Measurements from ENCODE around the gene CCL13. TPM values are rescaled to one million over a fixed set of nuclear protein-coding genes. Genes with fewer than 3 reads are reported as not detected.
"Not testable (repeated sequence)": the region's sequence is repeated elsewhere in the genome, so short reads cannot be mapped to it uniquely, and the experiment has no call there.

CCL13 gene
- not detected in 2 replicates for total RNA-seq (2012; rRNA removed)

DNA sequence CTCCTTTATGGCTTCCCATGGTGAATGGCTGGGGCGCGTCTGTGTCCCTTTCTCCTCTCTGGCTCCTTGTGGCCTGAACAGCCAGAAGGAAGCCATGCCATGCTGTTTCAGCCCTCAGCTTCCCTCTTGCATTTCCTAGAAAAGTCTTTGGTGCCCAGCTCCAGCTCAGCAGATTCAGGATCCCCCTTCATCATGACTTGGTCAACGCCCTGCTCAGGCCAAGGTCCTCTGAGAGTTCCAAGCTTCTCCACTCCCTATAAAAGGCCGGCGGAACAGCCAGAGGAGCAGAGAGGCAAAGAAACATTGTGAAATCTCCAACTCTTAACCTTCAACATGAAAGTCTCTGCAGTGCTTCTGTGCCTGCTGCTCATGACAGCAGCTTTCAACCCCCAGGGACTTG is at the start of gene CCL13:
CCL13 (plus strand) TSS at position 287 of the 400 bp plus-strand sequence; CDS start at position 334, 47 bp downstream.
- H3K4me3 ChIP-seq (ENCODE audit: low read length), result no peak within 1 kb of the TSS
- no peak within 1 kb of the TSS for H3K9ac ChIP-seq (ENCODE audit: low read depth, low read length)

DNA sequence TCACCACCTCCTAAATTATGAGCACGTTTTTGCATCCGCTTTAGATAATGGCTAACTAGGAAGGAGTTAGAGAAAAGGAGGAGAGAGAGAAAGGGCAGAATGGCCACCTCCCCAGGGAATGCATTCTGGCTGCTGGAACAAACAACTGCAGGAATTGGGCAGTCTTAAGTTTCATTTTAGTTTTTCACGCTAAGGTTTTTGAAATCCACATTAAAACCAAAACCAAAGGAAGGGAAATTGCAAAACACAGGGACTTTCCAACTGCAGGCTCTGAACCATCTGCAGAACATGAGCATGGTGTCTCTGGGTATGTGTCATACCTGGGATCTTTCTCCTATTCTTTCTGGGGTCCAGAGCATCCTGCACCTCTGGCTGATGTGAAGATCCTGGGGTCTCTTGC is 49.2 kb upstream of the CCL13 start:
- H3K27me3 ChIP-seq (ENCODE audit: control insufficient read depth, insufficient read depth, low read length), result no peaks in the 10 kb centered on the region
- H3K4me3 ChIP-seq (ENCODE audit: low read length), result no peak overlapping the region
- H3K9ac ChIP-seq (ENCODE audit: low read depth, low read length), result no peak overlapping the region
- no peaks in the 10 kb centered on the region for H3K9me3 ChIP-seq (replicated peaks; ENCODE audit: low read length)
- H3K4me2 ChIP-seq (ENCODE audit: low read length), result no peak overlapping the region
- H3K36me3 ChIP-seq (ENCODE audit: insufficient read depth, low read length), result no peaks in the 10 kb centered on the region
- no peaks in the 10 kb centered on the region for H3K4me1 ChIP-seq (ENCODE audit: control insufficient read depth, insufficient read depth, low read length)

More for the DNA sequence above, at the start of gene CCL13:
- H3K36me3 ChIP-seq (ENCODE audit: insufficient read depth, low read length), result no peaks in the 10 kb centered on the region
- H3K4me1 ChIP-seq (ENCODE audit: control insufficient read depth, insufficient read depth, low read length), result no peaks in the 10 kb centered on the region
- no peaks in the 10 kb centered on the region for H3K27me3 ChIP-seq (ENCODE audit: control insufficient read depth, insufficient read depth, low read length)
- H3K9me3 ChIP-seq (replicated peaks; ENCODE audit: low read length), result no peaks in the 10 kb centered on the region
- H3K4me2 ChIP-seq (ENCODE audit: low read length), result no peak within 1 kb of the TSS

DNA sequence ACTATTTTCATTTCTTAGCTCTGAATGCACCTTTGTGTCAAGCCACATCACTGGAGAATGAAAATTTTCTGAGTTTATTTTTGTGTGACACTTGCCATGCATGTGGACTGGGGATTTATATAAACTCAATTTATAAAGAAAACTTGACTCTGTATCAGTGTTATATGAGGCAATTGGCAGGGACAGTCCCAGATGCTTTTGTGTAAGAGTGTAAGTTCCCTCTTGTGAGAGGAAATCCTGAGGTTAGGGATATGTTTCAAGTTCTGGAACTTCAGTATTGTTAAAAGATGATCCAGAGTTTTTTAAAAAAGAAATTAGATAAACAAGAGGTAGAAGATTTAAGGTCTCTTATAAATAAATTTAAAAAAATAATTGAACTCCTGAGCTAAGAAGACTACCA is 47.9 kb upstream of the CCL13 start:
- no peaks in the 10 kb centered on the region for H3K4me1 ChIP-seq (ENCODE audit: control insufficient read depth, insufficient read depth, low read length)
- H3K9me3 ChIP-seq (replicated peaks; ENCODE audit: low read length), result no peaks in the 10 kb centered on the region
- H3K4me2 ChIP-seq (ENCODE audit: low read length), result no peak overlapping the region
- H3K27me3 ChIP-seq (ENCODE audit: control insufficient read depth, insufficient read depth, low read length), result no peaks in the 10 kb centered on the region
- H3K36me3 ChIP-seq (ENCODE audit: insufficient read depth, low read length), result no peaks in the 10 kb centered on the region
- no peak overlapping the region for H3K4me3 ChIP-seq (ENCODE audit: low read length)
- no peak overlapping the region for H3K9ac ChIP-seq (ENCODE audit: low read depth, low read length)

DNA sequence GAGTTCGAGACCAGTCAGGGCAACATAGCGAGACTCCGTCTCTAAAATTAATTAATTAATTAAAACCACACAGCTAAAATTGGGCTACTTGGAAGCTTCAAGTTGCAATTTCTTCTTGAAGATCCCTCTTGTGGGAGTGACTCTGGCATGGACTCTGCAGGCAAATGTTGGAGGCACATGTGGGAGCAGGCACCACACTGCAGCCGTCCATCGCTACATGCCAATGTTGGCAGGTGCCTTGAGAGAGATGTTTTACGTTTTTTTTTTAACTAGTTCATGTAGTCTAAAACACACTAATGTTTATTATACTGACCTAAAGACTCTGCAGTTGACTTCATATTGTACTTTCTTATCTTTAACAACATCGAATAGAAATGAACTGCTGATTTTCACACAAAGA is 45.0 kb upstream of the CCL13 start:
- no peak overlapping the region for H3K9ac ChIP-seq (ENCODE audit: low read depth, low read length)
- no peaks in the 10 kb centered on the region for H3K27me3 ChIP-seq (ENCODE audit: control insufficient read depth, insufficient read depth, low read length)
- H3K9me3 ChIP-seq (replicated peaks; ENCODE audit: low read length), result no peaks in the 10 kb centered on the region
- H3K4me3 ChIP-seq (ENCODE audit: low read length), result no peak overlapping the region
- H3K36me3 ChIP-seq (ENCODE audit: insufficient read depth, low read length), result no peaks in the 10 kb centered on the region
- peaks cover 4% of the 10 kb centered on the region for H3K4me1 ChIP-seq (ENCODE audit: control insufficient read depth, insufficient read depth, low read length)
- H3K4me2 ChIP-seq (ENCODE audit: low read length), result no peak overlapping the region

DNA sequence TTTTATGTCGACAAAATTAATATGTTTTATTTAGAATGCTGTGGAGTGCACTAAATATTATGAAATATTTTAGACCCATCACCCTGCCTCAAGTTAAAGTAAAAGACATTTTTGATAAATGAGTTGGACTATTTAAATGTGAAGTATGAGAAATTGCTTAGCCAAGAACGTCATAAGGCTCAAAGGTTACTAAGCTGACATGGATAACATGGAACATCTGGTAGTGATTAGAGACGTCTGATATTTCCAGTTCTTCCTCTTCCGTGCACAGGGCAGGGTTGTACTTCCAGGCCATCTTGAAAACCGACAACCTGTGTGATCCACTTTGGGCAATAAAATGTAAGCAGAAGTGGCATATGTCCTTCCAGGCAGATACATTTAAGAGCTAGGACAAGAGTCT is 44.2 kb upstream of the CCL13 start:
- H3K4me1 ChIP-seq (ENCODE audit: control insufficient read depth, insufficient read depth, low read length), result peaks cover 4% of the 10 kb centered on the region
- no peak overlapping the region for H3K9ac ChIP-seq (ENCODE audit: low read depth, low read length)
- no peaks in the 10 kb centered on the region for H3K9me3 ChIP-seq (replicated peaks; ENCODE audit: low read length)
- H3K4me2 ChIP-seq (ENCODE audit: low read length), result no peak overlapping the region
- H3K4me3 ChIP-seq (ENCODE audit: low read length), result no peak overlapping the region
- H3K27me3 ChIP-seq (ENCODE audit: control insufficient read depth, insufficient read depth, low read length), result no peaks in the 10 kb centered on the region
- no peaks in the 10 kb centered on the region for H3K36me3 ChIP-seq (ENCODE audit: insufficient read depth, low read length)

DNA sequence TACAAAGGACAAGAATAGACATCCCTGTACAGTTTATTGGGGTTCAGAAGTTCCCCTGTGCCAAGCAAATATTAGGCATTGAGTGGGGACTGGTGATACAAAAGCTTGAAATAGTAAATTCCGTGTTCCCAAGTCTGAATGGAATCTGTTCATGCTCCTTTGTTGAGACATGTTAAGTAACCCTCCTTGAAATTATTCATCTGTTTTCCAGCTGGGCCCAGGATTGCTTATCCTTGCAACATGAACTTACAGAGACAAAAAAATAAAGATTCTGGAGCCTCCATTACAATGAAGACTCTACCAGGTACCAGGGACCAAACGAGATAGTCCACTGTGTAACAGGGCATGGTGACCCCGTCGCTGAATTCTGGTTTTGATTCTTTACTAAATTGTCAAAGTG is 43.1 kb upstream of the CCL13 start:
- Histone ChIP-seq H3K4me1 (ENCODE audit: control insufficient read depth, insufficient read depth, low read length) (peaks cover 4% of the 10 kb centered on the region), H3K27me3 (ENCODE audit: control insufficient read depth, insufficient read depth, low read length) (no peaks in the 10 kb centered on the region), H3K36me3 (ENCODE audit: insufficient read depth, low read length) (no peaks in the 10 kb centered on the region), H3K4me2 (ENCODE audit: low read length) (no peak overlapping the region), H3K9ac (ENCODE audit: low read depth, low read length) (no peak overlapping the region), H3K4me3 (ENCODE audit: low read length) (no peak overlapping the region), H3K9me3 (replicated peaks; ENCODE audit: low read length) (no peaks in the 10 kb centered on the region)

DNA sequence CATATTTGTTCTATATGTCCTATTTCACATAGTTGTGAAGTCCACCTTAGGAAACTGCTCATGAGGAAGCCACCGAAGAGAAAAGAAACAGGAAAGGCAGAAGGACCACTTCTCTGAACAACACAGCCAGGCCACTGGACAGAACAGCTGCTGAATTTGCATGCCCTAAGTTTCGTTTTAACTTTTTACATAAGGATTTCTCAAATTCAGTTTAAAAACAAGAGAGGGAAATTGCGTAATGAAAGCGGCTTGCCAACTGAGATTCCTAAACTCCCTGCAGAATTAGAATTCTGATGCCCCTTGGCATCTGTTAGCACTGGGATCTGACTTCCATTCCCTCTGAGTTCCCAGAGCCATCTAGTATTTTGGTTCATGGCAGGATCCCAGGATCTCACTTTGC is 42.0 kb upstream of the CCL13 start:
- Histone ChIP-seq H3K36me3 (ENCODE audit: insufficient read depth, low read length) (no peaks in the 10 kb centered on the region), H3K4me2 (ENCODE audit: low read length) (no peak overlapping the region), H3K9ac (ENCODE audit: low read depth, low read length) (no peak overlapping the region), H3K27me3 (ENCODE audit: control insufficient read depth, insufficient read depth, low read length) (no peaks in the 10 kb centered on the region), H3K4me3 (ENCODE audit: low read length) (no peak overlapping the region), H3K4me1 (ENCODE audit: control insufficient read depth, insufficient read depth, low read length) (peaks cover 4% of the 10 kb centered on the region), H3K9me3 (replicated peaks; ENCODE audit: low read length) (no peaks in the 10 kb centered on the region)

DNA sequence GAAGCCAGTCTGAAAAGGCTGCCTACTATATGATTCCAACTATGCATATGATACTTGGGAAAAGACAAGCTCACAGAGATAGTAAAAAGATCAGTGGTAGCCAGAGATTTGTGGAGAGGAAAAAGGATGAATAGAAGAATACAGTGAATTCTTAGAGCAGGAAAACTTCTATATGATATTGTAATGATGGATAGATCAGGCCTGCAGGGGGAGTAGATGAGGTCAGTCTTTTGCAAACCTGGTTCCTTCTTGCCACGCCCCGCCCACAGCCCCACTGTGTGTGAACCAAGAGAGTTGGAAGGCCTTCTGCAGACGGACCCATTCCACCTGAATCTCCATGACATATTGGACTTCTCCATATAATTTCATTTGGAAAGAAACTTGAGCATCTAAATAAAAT is 37.8 kb upstream of the CCL13 start:
- Histone ChIP-seq H3K9ac (ENCODE audit: low read depth, low read length) (no peak overlapping the region), H3K27me3 (ENCODE audit: control insufficient read depth, insufficient read depth, low read length) (no peaks in the 10 kb centered on the region), H3K36me3 (ENCODE audit: insufficient read depth, low read length) (no peaks in the 10 kb centered on the region), H3K4me1 (ENCODE audit: control insufficient read depth, insufficient read depth, low read length) (peaks cover 4% of the 10 kb centered on the region), H3K4me3 (ENCODE audit: low read length) (no peak overlapping the region), H3K4me2 (ENCODE audit: low read length) (no peak overlapping the region), H3K9me3 (replicated peaks; ENCODE audit: low read length) (no peaks in the 10 kb centered on the region)

DNA sequence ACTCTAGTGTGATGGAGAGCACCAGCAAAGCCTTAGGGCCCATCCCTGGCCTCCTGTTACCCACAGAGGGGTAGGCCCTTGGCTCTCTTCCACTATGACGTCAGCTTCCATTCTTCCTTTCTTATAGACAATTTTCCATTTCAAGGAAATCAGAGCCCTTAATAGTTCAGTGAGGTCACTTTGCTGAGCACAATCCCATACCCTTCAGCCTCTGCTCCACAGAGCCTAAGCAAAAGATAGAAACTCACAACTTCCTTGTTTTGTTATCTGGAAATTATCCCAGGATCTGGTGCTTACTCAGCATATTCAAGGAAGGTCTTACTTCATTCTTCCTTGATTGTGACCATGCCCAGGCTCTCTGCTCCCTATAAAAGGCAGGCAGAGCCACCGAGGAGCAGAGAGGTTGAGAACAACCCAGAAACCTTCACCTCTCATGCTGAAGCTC is 37.2 kb upstream of the CCL13 start, which contains the start of gene CCL8:
CCL8 (plus strand) TSS at position 397 of the 445 bp plus-strand sequence. CDS start 67 bp downstream, outside the sequence.
- Histone ChIP-seq H3K9me3 (replicated peaks; ENCODE audit: low read length) (no peaks in the 10 kb centered on the region), H3K36me3 (ENCODE audit: insufficient read depth, low read length) (no peaks in the 10 kb centered on the region), H3K27me3 (ENCODE audit: control insufficient read depth, insufficient read depth, low read length) (no peaks in the 10 kb centered on the region), H3K4me2 (ENCODE audit: low read length) (no peak within 1 kb of the TSS), H3K4me3 (ENCODE audit: low read length) (no peak within 1 kb of the TSS), H3K4me1 (ENCODE audit: control insufficient read depth, insufficient read depth, low read length) (peaks cover 4% of the 10 kb centered on the region), H3K9ac (ENCODE audit: low read depth, low read length) (no peak within 1 kb of the TSS)

DNA sequence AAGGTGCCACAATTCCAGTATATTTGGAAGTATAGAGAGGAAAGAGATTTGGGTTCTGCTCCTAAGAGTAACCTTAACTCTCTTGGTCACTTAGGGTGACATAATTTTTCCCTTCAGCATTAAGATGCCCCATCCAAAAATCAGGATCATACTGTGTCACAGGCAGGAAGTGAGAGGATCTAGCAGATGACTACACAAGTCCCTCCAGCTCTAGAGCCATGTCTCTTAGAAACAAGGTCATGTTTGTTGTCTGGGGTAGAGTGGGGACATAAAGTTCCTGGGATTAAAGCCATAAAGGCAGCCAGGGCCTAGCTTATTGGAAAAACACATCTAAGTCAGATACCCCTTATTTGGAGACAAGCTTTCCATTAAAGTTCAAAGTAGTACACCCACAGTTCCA is 34.3 kb upstream of the CCL13 start:
- Histone ChIP-seq H3K9ac (ENCODE audit: low read depth, low read length) (no peak overlapping the region), H3K4me2 (ENCODE audit: low read length) (no peak overlapping the region), H3K4me3 (ENCODE audit: low read length) (no peak overlapping the region), H3K27me3 (ENCODE audit: control insufficient read depth, insufficient read depth, low read length) (no peaks in the 10 kb centered on the region), H3K36me3 (ENCODE audit: insufficient read depth, low read length) (no peaks in the 10 kb centered on the region), H3K4me1 (ENCODE audit: control insufficient read depth, insufficient read depth, low read length) (no peaks in the 10 kb centered on the region), H3K9me3 (replicated peaks; ENCODE audit: low read length) (no peaks in the 10 kb centered on the region)

DNA sequence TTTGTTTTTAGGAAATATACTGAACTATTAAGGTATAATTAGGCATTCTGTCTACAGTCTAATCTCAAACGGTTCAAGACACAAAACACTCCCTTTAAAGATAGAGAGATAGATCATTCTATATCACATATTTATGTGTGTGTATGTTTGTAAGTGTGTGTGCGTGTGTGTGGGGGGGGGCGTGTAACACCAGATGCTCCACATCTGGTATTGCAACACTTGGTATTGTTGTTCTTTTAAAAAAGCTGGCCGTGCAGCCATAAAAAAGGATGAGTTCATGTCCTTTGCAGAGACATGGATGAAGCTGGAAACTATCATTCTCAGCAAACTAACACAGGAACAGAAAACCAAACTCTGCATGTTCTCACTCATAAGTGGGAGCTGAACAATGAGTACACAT is 28.7 kb upstream of the CCL13 start:
- H3K27me3 ChIP-seq (ENCODE audit: control insufficient read depth, insufficient read depth, low read length); H3K9ac ChIP-seq (ENCODE audit: low read depth, low read length); H3K9me3 ChIP-seq (replicated peaks; ENCODE audit: low read length); H3K4me2 ChIP-seq (ENCODE audit: low read length); H3K4me1 ChIP-seq (ENCODE audit: control insufficient read depth, insufficient read depth, low read length); H3K36me3 ChIP-seq (ENCODE audit: insufficient read depth, low read length); H3K4me3 ChIP-seq (ENCODE audit: low read length): not testable (repeated sequence)

DNA sequence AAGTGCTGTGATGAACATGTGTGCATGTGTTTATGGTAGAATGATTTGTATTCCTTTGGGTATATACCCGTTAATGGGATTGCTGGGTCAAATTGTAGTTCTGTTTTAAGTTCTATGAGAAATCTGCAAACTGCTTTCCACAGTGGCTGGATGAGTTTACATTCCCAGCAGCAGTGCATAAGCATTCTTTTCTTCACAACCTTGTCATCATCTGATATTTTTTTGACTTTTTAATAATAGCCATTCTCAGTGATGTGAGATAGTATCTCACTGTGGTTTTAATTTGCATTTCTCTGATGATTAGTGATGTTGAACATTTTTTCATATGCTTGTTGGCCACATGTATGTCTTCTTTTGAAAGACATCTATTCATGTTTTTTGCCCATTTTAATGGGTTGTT is 18.6 kb upstream of the CCL13 start:
- Histone ChIP-seq H3K9ac (ENCODE audit: low read depth, low read length) (no peak overlapping the region), H3K36me3 (ENCODE audit: insufficient read depth, low read length) (no peaks in the 10 kb centered on the region)

More for the DNA sequence above, 18.6 kb upstream of the CCL13 start:
- Histone ChIP-seq H3K4me1 (ENCODE audit: control insufficient read depth, insufficient read depth, low read length) (no peaks in the 10 kb centered on the region), H3K4me2 (ENCODE audit: low read length) (no peak overlapping the region), H3K9me3 (replicated peaks; ENCODE audit: low read length) (no peaks in the 10 kb centered on the region), H3K27me3 (ENCODE audit: control insufficient read depth, insufficient read depth, low read length) (no peaks in the 10 kb centered on the region), H3K4me3 (ENCODE audit: low read length) (no peak overlapping the region)

Data from skeletal muscle satellite cell (primary cell).